B cell (primary cell): Measurements from ENCODE around the gene QKI. TPM values are rescaled to one million over a fixed set of nuclear protein-coding genes. Genes with fewer than 3 reads are reported as not detected.

Source experiments
- ATAC-seq: fragments of 200-7000 bp; cut with Tn5 transposase; one replicate; pipeline ENCODE4 v1.10.0; 2021; ENCODE audit warnings: low read depth, mild to moderate bottlenecking, moderate number of reproducible peaks, moderate library complexity
- CTCF ChIA-PET: fragments of 350-600 bp; sonication (Branson Sonifier 250); formaldehyde crosslinking; loops from one replicate; lab custom pipeline; 2021; ENCODE audit warnings: antibody characterized with exemption, inconsistent platforms; lab: Charles Lee
- POLR2A ChIA-PET: fragments of 350-600 bp; sonication (Branson Sonifier 250); formaldehyde crosslinking; loops from one replicate; lab custom pipeline; 2021; ENCODE audit warnings: antibody characterized with exemption; lab: Charles Lee
- DNase-seq: peaks from one replicate; pipeline ENCODE4 v3.0.0; 2013
- H2AFZ ChIP-seq: 2 replicates; pipeline ENCODE4 v1.6.1; 2012; ENCODE audit warnings: mild to moderate bottlenecking, low read depth, low read length; ENCODE audit not compliant: insufficient read depth, poor library complexity, severe bottlenecking
- H3K27ac ChIP-seq, 2 donors: 1 replicate in 1 of 2; 2 replicates in 1 of 2; pipeline ENCODE4 v1.5.1; 2012 to 2013; ENCODE audit warnings: low read length in 2 of 2, mild to moderate bottlenecking in 2 of 2, moderate library complexity in 1 of 2
- H3K27me3 ChIP-seq, 4 experiments: fragments of 200-600 bp in 1 of 4; sonication (generic) in 1 of 4; replicated peaks in 1 of 4; 1 replicate in 2 of 4; 2 replicates in 2 of 4; pipeline versions ENCODE4 v1.6.1 to v1.7.0; 2013 to 2016; ENCODE audit warnings: low read length in 3 of 4, mild to moderate bottlenecking in 2 of 4, mixed read lengths in 1 of 4, moderate library complexity in 1 of 4; ENCODE audit not compliant: insufficient read depth in 4 of 4, control insufficient read depth in 3 of 4; ENCODE audit errors: control extremely low read depth in 1 of 4
- H3K36me3 ChIP-seq, 2 experiments: replicated peaks in 1 of 2; 1 replicate in 1 of 2; 2 replicates in 1 of 2; pipeline versions ENCODE4 v1.6.1 to v1.7.1; 2013; ENCODE audit warnings: low read length in 1 of 2; ENCODE audit not compliant: insufficient read depth in 2 of 2, control insufficient read depth in 1 of 2; ENCODE audit errors: control extremely low read depth in 1 of 2, extremely low read depth in 1 of 2
- H3K4me1 ChIP-seq, 2 donors: fragments of 200-600 bp in 1 of 2; sonication (generic) in 1 of 2; 1 replicate in 1 of 2; 2 replicates in 1 of 2; pipeline versions ENCODE4 v1.5.1 to v1.6.1; 2013 to 2017; ENCODE audit warnings: low read length in 2 of 2; ENCODE audit not compliant: control insufficient read depth in 2 of 2, insufficient read depth in 2 of 2
- H3K4me2 ChIP-seq: replicated peaks from 2 replicates; pipeline ENCODE3; 2012; ENCODE audit warnings: mild to moderate bottlenecking, low read depth, low read length; ENCODE audit not compliant: poor library complexity, severe bottlenecking
- H3K4me3 ChIP-seq, 5 experiments: fragments of 200-600 bp in 1 of 5; sonication (generic) in 1 of 5; 1 replicate in 3 of 5; 2 replicates in 2 of 5; pipeline versions ENCODE4 v1.5.1 to v1.7.0; 2011 to 2016; ENCODE audit warnings: low read length in 4 of 5, mild to moderate bottlenecking in 4 of 5, low read depth in 2 of 5, control low read depth in 1 of 5, moderate library complexity in 1 of 5; ENCODE audit not compliant: insufficient read depth in 1 of 5; ENCODE audit errors: control extremely low read depth in 1 of 5, extremely low read depth in 1 of 5
- H3K79me2 ChIP-seq: fragments of 200-600 bp; sonication (generic); one replicate; pipeline ENCODE4 v1.6.0; 2016; ENCODE audit warnings: low read length; ENCODE audit not compliant: control insufficient read depth, insufficient read depth
- H3K9ac ChIP-seq: fragments of 200-600 bp; sonication (generic); 2 replicates; pipeline ENCODE4 v1.6.1; 2017; ENCODE audit warnings: mild to moderate bottlenecking, low read length, moderate library complexity
- H3K9me3 ChIP-seq, 3 donors: one replicate each; pipeline versions ENCODE4 v1.6.1 to v1.7.1; 2013; ENCODE audit warnings: low read length in 2 of 3; ENCODE audit not compliant: control insufficient read depth in 2 of 3, insufficient read depth in 1 of 3; ENCODE audit errors: control extremely low read depth in 1 of 3
- H4K20me1 ChIP-seq: 2 replicates; pipeline ENCODE4 v1.6.0; 2012; ENCODE audit warnings: mild to moderate bottlenecking, low read length; ENCODE audit not compliant: insufficient read depth, control insufficient read depth, poor library complexity, severe bottlenecking
- H3K27ac Mint-ChIP-seq: one replicate; pipeline ENCODE4 v1.8.0; 2021; ENCODE audit warnings: mixed read lengths
- H3K27me3 Mint-ChIP-seq: one replicate; pipeline ENCODE4 v1.8.0; 2021; ENCODE audit warnings: mixed read lengths
- H3K4me1 Mint-ChIP-seq: one replicate; pipeline ENCODE4 v1.8.0; 2021; ENCODE audit warnings: mixed read lengths
- H3K4me3 Mint-ChIP-seq: one replicate; pipeline ENCODE4 v1.8.0; 2021; ENCODE audit warnings: mixed read lengths
- H3K9me3 Mint-ChIP-seq: one replicate; pipeline ENCODE4 v1.8.0; 2022; ENCODE audit warnings: mixed read lengths; ENCODE audit not compliant: insufficient read depth
- EZH2 ChIP-seq: IDR thresholded peaks from 2 replicates; pipeline ENCODE4 v1.6.1; 2012; ENCODE audit warnings: borderline replicate concordance, low read depth, mild to moderate bottlenecking, moderate library complexity, low read length; ENCODE audit not compliant: insufficient read depth, poor library complexity, severe bottlenecking
- WGBS: methylation state at CpG from one replicate; pipeline ENCODE4 v1.1.5; 2013; ENCODE audit warnings: missing lambda C conversion rate; ENCODE audit not compliant: insufficient coverage; 5-methylcytosine and 5-hydroxymethylcytosine counted together
- intact Hi-C: fragments of 100-400 bp; cut with micrococcal nuclease; formaldehyde crosslinking; loops from one replicate; pipeline ENCODE4 v1.10.0; 2022
- polyA plus RNA-seq: library from polyadenylated mRNA; depleted of rRNA; stranded (reverse); fragments of >200 nt; gene quantifications from 2 replicates; pipeline ENCODE4 v1.2.3, GENCODE V29; 2012
- total RNA-seq, 2 donors: library from RNA; stranded (reverse); fragments of 120-200 nt in 1 of 2; gene quantifications; 1 replicate in 1 of 2; 2 replicates in 1 of 2; pipeline versions ENCODE4 v1.2.3 to v1.2.4, GENCODE V29; 2013 to 2022
- TF ChIP-seq, protein P1 (sequence below): fragments of 200-600 bp; IDR thresholded peaks from one replicate; pipeline ENCODE4 v1.8.0; 2022; ENCODE audit warnings: antibody characterized with exemption, mild to moderate bottlenecking

Gene QKI
- total and polyA plus RNA-seq, 2 donors (not counting 1 experiment from before 2014, with no cell fraction given): 38.8 to 79.5 TPM

DNA sequence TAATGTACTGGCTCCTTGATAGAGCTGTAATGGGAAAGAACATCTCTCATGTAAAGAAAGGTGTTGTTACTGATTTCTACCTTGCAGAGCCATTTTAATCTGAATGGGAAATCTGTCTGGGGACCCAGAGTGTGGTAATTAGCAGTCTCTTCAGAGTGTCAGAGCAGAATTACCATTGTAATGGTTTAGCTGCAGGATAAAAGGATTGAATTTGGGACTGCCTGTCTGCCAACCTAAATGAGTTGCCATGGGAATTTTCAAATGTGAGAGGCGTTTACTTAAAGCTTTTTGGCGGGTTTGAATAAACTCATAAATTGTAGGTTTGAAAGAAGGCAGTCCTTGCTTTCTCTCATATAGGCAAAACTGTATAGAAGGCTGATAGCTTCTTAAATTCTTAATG, 128.8 kb downstream of the QKI start:
- Mint-ChIP-seq H3K27ac (no peak overlapping the region), H3K4me1 (peaks cover 27% of the 10 kb centered on the region), H3K27me3 (no peaks in the 10 kb centered on the region), H3K9me3 (no peaks in the 10 kb centered on the region), H3K4me3 (no peak overlapping the region)
- no peak for TF ChIP-seq EZH2
- TF ChIP-seq, protein P1, sequence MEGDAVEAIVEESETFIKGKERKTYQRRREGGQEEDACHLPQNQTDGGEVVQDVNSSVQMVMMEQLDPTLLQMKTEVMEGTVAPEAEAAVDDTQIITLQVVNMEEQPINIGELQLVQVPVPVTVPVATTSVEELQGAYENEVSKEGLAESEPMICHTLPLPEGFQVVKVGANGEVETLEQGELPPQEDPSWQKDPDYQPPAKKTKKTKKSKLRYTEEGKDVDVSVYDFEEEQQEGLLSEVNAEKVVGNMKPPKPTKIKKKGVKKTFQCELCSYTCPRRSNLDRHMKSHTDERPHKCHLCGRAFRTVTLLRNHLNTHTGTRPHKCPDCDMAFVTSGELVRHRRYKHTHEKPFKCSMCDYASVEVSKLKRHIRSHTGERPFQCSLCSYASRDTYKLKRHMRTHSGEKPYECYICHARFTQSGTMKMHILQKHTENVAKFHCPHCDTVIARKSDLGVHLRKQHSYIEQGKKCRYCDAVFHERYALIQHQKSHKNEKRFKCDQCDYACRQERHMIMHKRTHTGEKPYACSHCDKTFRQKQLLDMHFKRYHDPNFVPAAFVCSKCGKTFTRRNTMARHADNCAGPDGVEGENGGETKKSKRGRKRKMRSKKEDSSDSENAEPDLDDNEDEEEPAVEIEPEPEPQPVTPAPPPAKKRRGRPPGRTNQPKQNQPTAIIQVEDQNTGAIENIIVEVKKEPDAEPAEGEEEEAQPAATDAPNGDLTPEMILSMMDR: no peak
- intact Hi-C loops: no loop called here
- ATAC-seq: no peak
- Histone ChIP-seq H3K36me3 (peaks cover 0 to 2% of the 10 kb centered on the region in 2 experiments), H3K4me3 (no peak overlapping the region), H4K20me1 (peaks cover 6% of the 10 kb centered on the region), H3K4me2 (no peak overlapping the region), H3K9me3 (no peaks in the 10 kb centered on the region), H3K27ac (no peak overlapping the region), H3K27me3 (no peaks in the 10 kb centered on the region), H3K4me1 (peaks cover 0 to 3% of the 10 kb centered on the region in 2 donors), H3K9ac (no peak overlapping the region), H3K79me2 (peaks cover 11% of the 10 kb centered on the region), H2AFZ (no peak overlapping the region)
- ChIA-PET CTCF (interaction anchor here (0.9 kb wide), 1 partner anchor 119 kb away, joined by 3 read pairs; no protein-coding TSS in a partner anchor), POLR2A (no interaction called here)
- no CpG with 5 or more reads among the region's 2 CpGs for WGBS
- DNase-seq: no peak

GRCh38 chr6:163545370-163545769, 130.9 kb downstream of the QKI start:
- H3K4me3 Mint-ChIP-seq: no peak overlapping the region
- Histone ChIP-seq H3K27ac (no peak overlapping the region), H2AFZ (no peak overlapping the region), H3K9me3 (no peaks in the 10 kb centered on the region), H3K4me1 (peaks cover 0 to 3% of the 10 kb centered on the region in 2 donors), H3K36me3 (peaks cover 2% of the 10 kb centered on the region in 2 experiments), H4K20me1 (peaks cover 1% of the 10 kb centered on the region), H3K79me2 (peaks cover 11% of the 10 kb centered on the region), H3K9ac (no peak overlapping the region), H3K4me3 (no peak overlapping the region), H3K27me3 (no peaks in the 10 kb centered on the region), H3K4me2 (no peak overlapping the region)
- intact Hi-C loops: no loop called here
- H3K27ac Mint-ChIP-seq: no peak overlapping the region
- ChIA-PET CTCF (no interaction called here), POLR2A (no interaction called here)
- DNase-seq (no peak), ATAC-seq (no peak)
- H3K27me3 Mint-ChIP-seq: no peaks in the 10 kb centered on the region
- WGBS: no CpG with 5 or more reads among the region's 5 CpGs
- no peaks in the 10 kb centered on the region for H3K9me3 Mint-ChIP-seq
- H3K4me1 Mint-ChIP-seq: peaks cover 16% of the 10 kb centered on the region
- TF ChIP-seq, protein P1: no peak
- TF ChIP-seq EZH2: no peak
